Occipital lobe (tissue), 2 donors: Measurements from ENCODE around the gene TMEM59. TPM values are rescaled to one million over a fixed set of nuclear protein-coding genes. Genes with fewer than 3 reads are reported as not detected.
"Not testable (repeated sequence)": the region's sequence is repeated elsewhere in the genome, so short reads cannot be mapped to it uniquely, and the experiment has no call there.

Experiments
- DNase-seq: peaks from one replicate; lab custom pipeline; 2025; lab: John Stamatoyannopoulos, UW
- total RNA-seq: library from RNA; depleted of rRNA; stranded (reverse); fragments of >200 nt; gene quantifications from one replicate; pipeline ENCODE4 v1.2.3, GENCODE V29; 2014

TMEM59 gene, protein sequence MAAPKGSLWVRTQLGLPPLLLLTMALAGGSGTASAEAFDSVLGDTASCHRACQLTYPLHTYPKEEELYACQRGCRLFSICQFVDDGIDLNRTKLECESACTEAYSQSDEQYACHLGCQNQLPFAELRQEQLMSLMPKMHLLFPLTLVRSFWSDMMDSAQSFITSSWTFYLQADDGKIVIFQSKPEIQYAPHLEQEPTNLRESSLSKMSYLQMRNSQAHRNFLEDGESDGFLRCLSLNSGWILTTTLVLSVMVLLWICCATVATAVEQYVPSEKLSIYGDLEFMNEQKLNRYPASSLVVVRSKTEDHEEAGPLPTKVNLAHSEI
- total RNA-seq: 122 TPM

DNA sequence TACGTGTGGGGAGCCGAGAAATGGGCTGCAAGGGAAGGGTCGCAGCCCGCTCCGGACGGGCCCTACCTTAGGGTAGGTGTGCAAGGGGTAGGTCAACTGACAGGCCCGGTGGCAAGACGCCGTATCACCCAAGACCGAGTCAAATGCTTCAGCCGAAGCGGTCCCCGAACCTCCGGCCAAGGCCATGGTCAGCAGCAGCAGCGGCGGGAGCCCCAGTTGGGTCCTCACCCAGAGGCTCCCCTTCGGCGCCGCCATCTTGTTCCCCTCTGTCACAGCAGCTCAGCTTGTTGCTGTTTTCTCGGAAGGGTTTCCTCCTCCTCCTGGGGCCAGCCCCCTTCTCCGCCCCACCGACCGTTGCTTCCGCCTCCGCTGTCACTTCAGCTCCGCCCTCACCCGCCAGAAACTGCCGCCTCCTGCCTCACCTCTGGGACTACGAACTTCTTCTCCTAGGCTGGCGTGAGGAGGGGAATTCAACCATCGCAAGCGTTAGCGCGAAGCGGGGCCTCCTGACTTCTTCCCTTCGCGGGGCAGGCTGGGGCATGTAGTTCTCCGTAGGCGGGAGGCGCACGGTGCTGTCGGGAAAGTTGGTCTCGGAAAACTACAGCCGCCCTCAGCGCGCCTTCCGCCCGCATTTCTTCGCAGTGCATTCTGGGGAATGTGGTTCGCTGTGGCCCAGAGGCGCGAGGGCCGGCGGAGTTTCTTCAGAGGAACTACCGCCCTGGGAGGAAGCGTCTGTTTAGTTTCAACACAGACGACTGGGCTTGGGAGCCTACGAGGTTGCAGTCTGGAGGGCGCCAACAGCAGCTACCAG lies at the start of gene TMEM59, which contains the start of gene TCEANC2:
TSS of gene TMEM59 (minus strand) at position 271 of the 811 bp plus-strand sequence. CDS start at position 255, 16 bp downstream.
TSS of gene TCEANC2 (plus strand) at position 675 of the 811 bp plus-strand sequence. CDS start 815 bp downstream, outside the sequence.
- DNase-seq: peak; percentile 99

DNA sequence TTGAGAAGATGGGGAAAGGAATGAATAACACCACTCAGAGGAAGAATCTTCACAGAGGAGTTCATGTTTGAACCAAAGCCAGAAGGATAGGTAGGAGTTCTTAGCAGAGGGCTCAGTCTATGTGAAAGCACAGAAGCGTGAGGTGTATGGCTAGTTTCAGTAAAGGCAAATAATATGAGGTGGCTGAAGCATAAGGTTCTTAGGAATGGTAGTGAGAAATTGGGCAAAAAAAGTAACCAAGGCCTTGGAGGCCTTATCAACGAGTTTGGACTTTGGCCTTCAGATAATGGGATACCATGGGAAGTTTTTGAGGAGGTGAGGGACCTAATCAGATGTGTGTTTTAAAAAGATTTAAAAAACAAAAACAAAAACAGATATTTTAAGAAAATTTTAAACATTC lies 47.5 kb upstream of the TMEM59 start:
- DNase-seq: no peak

DNA sequence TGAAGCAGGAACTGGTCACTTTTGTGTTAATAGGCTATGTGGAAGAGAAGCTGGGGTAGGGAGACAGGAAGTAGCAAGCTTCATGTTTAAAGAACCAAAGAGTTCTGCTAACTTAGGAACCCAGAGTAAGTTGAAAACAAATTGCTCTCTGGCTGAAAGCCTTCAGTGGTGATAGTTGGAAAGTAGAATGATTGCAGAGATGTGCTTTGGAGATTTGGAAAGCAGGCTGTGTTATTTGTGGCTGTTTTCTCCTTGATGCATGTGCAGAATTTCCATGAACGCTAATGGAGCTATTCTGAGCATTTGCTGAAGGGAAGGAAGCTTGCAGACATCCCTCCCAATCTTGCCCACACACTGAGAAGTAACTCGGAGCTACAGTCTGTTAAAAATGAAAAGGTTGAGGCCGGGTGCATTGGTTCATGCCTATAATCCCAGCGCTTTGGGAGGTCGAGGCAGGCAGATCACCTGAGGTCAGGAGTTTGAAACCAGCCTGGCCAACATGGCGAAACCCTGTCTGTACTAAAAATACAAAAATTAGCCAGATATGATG lies 46.1 kb upstream of the TMEM59 start:
- DNase-seq: no peak

DNA sequence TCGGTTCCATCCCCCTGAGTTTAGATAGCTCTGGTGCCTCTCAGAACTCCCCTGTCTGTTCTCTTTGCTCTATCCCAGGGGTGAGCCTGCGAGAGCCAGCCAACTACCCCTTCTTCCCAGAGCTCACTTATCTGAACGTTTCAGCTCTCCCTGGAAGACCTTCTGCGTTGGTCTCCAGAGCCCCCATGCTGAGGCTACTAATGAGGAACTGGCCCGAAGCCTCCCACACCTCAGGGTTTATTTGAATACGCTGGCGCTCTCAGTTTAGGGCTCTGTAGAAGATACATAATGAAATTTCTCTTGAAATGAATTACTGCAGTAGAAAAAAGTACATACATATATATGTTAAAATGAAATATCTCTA lies 43.9 kb upstream of the TMEM59 start:
- DNase-seq: no peak

DNA sequence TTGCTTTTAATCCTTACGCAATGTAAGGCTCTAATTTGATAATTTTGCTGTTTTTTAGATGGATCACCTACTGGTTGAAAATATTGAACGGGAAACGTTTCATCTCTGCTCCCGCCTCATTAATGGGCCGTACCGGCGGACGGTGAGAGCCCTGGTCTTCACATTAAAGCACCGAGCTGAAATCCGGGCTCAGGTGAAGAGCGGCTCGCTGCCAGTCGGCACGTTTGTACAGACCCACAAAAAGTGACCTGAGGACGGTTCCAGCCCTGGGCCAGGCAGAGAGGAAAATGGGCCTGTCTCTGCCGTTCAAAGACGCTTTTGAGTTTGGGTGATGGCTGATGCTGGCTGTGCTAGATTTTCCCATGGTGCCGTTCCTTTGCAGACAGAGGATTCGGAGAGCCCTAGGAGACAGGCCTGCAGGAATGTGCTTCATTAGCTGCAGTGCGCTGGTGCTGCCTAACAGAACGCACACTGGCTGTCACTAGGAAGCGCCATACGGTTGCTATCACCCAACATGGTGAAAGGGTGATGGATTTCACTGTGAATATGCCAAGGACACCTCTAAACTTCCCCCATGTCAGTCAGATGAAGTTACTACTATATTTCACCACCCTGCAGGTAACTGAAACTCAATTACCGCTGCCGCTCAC lies 43.3 kb upstream of the TMEM59 start:
- DNase-seq: no peak

DNA sequence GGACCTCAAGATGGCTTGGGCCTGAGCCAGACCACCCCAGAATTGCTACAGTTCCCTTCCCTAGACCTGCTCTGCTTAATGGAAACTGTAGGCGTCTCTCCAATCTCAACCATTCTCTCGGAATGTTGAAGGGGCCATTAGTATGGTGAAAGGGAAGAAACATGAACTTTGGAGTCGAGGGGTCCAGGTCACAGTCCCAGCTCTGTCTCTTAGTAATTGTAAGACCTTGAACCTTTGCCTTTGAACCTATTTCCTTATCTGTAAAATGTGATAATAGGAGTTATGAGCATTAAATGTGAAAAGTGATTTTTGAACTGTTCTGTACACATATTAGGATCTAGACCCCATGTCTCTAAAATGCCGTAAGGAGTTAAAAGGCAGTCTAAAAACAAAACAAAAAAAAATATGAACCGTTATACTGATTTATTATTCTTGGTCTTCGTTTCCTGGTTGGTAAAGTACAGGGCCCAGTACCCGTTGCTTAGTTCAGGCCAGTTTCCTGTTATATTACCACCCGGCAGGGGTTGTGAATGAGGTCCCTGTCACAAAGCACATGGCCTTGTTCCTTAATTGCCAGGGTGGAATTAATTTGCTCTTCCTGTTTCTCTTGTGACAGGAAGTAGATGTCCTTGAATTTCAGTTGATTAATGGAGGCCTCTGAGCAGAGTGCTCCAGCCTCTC lies 42.7 kb upstream of the TMEM59 start:
- no peak for DNase-seq

DNA sequence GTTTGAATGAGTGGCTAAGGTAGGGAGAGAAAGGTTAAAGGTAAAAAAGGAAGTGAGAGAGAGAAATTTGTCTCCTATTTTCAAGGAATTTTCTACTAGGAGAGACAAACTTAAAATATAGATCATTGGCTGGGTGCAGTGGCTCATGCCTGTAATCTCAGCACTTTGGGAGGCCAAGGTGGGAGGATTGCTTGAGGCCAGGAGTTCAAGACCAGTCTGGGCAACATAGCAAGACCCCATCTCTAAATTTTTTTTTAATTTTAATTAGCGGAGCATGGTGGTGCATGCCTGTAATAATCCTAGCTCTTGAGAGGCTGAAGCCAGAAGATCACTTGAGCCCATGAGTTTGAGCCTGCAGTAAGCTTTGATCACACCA lies 41.7 kb upstream of the TMEM59 start:
- not testable (repeated sequence) for DNase-seq

DNA sequence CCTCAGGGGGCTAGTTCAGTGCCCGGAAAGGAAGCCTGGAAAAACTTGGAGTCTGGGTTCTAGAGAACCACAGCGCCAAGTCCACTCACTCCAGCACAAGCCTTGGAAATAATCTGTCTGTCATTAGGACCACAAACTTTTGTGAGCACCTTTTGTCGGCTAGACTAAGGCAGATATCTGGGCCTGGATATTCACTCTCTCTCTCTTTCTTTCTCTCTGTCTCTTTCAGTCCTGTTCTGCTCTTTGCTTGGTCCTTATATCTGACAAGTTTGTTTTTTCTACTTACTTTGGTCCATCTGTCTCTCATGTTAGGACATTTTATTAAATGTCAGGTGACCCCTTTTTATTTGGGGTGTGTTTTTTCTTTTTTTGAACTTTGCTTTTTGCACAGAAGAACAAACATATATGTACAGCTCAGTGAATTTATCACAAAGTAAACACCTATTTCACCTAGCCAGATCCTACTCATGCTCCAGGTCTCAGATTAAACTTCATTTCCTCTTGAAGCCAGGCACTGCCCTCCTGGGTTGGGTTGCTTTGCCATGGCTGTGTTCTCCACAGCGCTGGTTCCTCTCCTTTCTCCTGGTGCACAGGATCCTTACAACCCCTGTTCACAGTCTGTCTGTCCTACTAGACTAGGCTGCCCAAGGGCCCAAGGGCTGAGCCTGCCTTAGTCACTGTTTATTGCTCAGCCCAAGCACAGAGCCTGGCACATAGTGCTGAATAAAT lies 41.2 kb upstream of the TMEM59 start:
- DNase-seq: no peak

DNA sequence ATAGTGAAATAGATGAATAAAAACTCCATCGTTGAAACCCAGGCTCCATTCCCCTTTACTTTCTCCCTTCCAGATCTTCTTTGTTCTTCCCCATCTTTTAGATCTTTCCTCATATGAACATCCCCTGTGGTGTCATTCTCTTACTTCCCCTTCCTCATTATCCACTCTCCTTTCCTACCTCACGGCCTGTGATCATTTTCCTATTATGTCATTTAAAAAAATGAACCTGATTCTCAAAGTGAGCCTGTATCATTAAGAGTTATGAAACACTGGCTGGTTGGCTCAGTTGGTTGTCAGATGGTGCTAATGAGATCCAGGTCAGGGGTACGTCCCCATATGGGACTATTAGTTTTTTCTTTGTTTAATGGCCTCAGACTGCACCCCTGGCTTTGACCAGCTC lies 38.7 kb upstream of the TMEM59 start:
- no peak for DNase-seq

DNA sequence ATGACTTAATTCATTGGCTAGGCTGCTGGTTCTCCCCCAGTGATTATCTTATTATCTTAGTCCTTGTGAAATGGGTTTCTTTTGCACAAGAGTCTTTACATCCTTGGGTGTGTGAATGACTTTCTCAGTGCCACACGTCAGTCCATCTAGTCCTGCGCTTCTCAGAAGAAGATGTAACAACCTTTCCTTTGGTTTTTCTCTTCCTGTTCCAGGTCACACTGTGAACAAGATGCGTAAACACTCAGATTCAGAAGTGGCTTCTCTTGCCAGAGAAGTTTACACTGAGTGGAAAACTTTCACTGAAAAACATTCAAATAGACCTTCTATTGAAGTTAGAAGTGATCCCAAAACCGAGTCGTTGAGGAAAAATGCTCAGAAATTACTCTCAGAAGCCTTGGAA lies 35.4 kb upstream of the TMEM59 start:
- no peak for DNase-seq

DNA sequence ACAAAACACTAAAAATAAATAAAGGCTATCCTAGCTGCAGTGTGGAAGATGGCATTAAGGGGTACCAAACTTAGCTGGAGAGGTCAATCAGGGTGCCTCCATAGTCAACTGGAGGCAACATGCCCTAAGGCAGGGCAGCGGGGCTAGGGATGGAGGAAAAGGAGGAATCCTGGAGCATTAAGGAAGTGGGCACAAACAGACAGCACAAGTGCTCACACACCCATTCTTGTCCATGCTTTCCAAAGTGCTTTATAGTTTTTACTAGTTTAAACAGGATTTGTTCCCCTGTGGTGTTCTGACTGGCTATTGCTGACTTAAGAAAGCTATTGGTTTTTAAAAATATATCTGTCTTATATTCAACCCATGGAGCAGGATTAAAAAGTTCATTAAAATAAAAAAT lies 33.8 kb upstream of the TMEM59 start:
- no peak for DNase-seq

DNA sequence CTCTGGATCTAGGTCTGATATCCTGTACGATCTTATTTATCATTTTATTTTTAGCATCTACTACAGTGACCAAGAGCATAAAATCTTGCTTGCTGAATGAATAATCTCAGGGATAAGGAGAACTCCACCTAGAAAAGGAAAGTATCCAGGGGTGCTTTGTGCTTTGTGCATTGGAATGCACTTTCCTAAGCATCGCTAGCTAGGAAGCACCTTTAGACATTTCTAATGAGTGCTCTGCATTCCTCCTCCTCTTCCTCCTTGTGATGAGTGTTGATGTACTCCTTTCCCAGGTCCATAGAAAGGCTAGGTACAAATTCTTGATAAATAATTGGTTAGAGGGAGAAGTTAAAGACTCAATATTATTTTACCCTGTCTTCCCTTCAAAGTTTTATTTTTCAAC lies 31.8 kb upstream of the TMEM59 start:
- DNase-seq: no peak

DNA sequence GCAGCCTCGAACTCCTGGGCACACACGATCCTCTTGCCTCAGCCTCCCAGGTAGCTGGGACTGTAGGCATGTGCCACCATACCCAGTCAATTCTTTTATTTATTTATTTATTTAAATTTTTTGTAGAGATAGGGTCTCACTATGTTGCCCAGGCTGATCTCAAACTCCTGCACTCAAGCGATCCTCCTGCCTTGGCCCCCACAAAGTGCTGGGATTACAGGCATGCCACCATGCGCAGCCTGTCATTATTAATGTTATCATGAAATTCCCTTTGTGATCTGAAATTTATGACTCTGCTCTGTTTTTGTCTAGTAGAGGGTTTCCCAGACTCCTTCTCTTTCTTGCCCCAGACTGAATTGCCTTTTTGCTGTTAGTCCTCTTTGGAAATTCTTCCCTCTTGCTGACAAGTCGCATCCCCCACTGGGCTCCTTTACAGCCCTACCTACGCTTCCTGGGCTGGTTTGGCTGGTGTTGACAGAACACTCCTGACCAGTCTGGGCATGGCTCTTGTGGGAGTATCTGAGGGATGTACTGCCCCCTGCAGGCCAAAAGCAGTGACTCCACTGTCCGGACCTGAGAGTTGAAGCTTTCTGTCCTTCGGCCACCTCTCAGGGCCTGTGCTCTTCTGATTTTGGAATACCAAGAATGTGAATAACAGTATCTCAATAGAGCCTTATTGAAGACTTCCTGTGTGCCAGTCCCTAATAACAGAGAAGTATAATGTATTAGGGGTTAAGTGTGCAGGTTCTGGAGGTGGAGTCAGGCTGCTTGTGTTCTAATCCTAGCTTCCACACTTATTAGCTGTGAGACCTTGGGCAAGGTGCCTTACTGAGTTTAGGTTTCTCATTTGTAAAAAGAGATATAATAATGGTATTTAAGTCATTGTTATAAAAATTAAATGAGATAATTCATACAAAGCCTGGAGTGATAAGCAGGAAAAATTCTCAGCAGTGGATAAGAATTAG lies 28.6 kb upstream of the TMEM59 start:
- peak; percentile 9 for DNase-seq

DNA sequence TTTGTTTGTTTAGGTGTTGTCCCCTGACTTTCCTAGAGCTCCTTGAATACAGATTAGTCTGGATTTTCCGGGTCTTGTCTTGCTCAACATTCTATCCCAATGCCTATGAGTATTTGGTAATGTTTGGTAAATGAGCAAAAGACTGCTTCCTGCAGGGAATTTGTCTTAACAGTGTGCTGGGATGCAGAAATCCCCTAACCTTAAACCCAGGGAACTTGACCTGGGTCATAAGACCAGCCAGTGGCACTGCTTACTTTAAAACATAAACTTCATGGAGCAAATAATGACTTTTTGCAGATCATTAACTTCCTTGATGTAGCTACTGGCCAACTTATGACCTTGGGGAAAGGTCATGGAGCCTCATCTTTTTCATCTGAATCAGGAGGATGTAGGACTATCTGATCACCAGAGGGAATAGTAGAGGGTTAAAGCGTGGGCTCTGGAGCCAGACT lies 27.6 kb upstream of the TMEM59 start:
- no peak for DNase-seq

DNA sequence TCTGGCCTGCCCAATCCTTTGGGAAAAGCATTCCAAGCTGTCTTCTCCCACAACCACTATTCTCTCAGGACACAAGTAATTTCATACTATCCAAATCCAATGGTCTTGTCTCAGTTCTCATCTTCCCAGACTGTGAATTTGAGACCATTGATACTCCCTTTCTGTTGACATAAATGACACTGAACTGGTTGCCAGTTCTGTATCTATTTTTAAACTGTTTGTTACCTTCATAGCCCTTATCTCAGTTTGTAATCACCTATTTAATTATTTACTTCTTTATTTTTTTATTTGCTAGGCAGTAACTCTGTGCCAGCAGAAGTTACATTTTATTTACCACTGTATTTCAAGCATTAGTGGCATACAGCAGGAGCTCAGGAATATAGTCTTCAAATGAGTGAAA lies 24.4 kb upstream of the TMEM59 start:
- no peak for DNase-seq

DNA sequence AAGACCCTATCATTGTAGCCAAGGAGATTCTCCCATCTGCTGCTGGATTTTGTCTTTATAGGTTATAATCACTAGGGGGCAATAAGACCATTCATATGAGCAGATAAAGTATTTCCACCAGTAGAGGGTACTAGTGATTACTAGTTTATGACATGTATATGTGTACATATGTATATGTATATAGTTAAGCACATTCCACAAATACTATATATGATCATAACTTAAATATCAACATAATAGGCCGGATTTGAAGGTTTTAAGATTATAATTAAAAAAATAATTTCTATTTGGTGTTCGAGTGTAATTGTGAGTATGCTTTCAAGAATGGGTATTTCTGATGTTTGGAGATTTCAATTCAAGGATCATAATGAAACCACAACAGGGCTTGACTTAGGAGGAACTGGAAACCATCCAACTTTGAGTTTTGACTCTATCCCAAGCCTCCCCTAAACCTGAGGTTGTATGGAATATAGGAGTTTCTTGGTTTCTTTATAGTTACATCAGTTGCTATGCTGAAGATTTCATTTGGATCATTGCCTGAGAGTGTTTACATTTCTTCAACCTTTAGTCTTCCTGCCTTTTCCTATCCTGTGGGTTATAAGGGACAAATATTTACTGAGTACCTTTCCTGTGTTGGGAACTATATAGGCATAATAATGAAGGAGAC lies 17.3 kb upstream of the TMEM59 start:
- no peak for DNase-seq

DNA sequence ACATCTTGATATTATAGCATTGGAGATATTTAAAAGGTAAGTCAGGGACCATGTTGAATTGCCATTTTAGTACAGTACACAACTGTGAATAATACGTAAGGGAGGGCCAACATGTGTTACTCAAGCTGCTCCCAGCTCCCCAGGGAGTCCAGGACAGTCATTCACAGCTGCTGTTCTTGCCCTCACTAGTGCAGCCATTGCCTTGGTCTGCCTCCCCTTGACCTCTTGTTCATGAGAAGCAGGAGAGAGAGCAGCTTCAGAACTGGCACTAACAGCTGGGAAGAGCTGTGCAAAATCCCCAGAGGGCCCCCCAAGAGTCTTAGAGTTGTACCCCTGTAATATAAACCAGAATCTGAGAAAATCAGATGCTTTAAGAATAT lies 16.8 kb upstream of the TMEM59 start:
- DNase-seq: no peak

DNA sequence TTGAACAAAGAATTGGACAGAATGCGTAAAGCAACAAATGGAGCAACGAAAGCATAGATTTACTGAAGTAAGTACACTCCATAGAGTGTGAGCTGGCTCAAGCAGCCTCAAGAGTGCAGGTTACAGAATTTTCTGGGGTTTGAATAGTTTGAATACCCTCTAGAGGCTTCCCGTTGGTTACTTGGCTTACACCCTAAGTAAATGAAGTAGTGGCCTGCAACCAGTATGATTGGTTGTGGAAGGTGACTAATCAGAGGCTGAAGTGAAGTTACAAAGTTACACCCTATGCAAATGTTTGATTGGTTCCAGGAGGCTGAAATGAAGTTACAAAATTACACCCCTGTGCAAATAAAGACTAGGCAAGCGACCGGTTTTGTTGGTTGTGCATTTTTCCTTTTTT lies 11.3 kb upstream of the TMEM59 start:
- no peak for DNase-seq

DNA sequence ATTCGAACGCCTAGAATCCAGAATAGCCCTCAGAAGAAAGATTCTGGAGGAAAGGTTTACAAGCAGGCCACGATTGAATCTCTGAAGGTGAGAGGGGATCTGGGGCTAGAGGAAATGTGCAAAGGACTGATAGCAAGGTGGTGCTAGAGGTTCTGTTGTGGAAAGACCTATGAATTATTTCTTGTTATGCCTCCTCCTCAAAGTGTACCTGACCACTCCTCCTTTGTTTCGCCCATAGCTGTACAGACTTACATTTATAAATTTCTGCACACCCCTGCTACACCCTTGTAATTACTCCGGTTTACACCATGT lies 1.4 kb upstream of the TMEM59 start:
- DNase-seq: no peak
